Suprapubic skin (tissue), 4 donors: Measurements from ENCODE around the gene CNTNAP3B.
"Not testable (repeated sequence)": the region's sequence is repeated elsewhere in the genome, so short reads cannot be mapped to it uniquely, and the experiment has no call there.

Experiments
- CTCF ChIP-seq, 2 donors: fragments of 200-600 bp in 1 of 2; fragments of 450-650 bp in 1 of 2; sonication (generic) in 1 of 2; IDR thresholded peaks; one replicate each; pipeline ENCODE4 v1.5.1; 2016 to 2019; ENCODE audit warnings: antibody characterized with exemption in 2 of 2, mild to moderate bottlenecking in 1 of 2, moderate library complexity in 1 of 2
- EP300 ChIP-seq: sonication (generic); formaldehyde crosslinking; IDR thresholded peaks from one replicate; pipeline ENCODE4 v1.6.1; 2017; ENCODE audit warnings: antibody characterized with exemption
- POLR2A ChIP-seq, 2 donors: fragments of 450-650 bp; IDR thresholded peaks; one replicate each; pipeline ENCODE4 v1.6.1; 2017; ENCODE audit warnings: antibody characterized with exemption in 2 of 2, mild to moderate bottlenecking in 2 of 2, moderate library complexity in 2 of 2
- POLR2AphosphoS5 ChIP-seq, 3 donors: sonication (generic); formaldehyde crosslinking; IDR thresholded peaks; one replicate each; pipeline ENCODE4 v1.6.1; 2017; ENCODE audit warnings: antibody characterized with exemption in 3 of 3

- not testable (repeated sequence) for TF ChIP-seq CTCF (IDR thresholded peaks at IDR 0.05); POLR2A (IDR thresholded peaks at IDR 0.05); EP300; POLR2AphosphoS5 (IDR thresholded peaks at IDR 0.05)
These were observed 59.0 kb downstream of the CNTNAP3B start for GRCh38 chr9:42070035-42070799.
